GM21423 (cell line): ENCODE measurements around the gene OBP2B.
"Not testable (repeated sequence)": the region's sequence is repeated elsewhere in the genome, so short reads cannot be mapped to it uniquely, and the experiment has no call there.

ENCODE experiments used
- ATAC-seq: cut with Tn5 transposase; IDR thresholded peaks from one replicate; pipeline ENCODE4 v1.9.1; 2021; ENCODE audit warnings: mild to moderate bottlenecking, moderate library complexity; ENCODE audit not compliant: unreplicated experiment

OBP2B gene, protein sequence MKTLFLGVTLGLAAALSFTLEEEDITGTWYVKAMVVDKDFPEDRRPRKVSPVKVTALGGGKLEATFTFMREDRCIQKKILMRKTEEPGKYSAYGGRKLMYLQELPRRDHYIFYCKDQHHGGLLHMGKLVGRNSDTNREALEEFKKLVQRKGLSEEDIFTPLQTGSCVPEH

GRCh38 chr9:133208880-133209300 lies at the start of gene OBP2B:
Gene OBP2B (minus strand): TSS chr9:133209250. CDS start chr9:133209199, 51 bp downstream.
- not testable (repeated sequence) for ATAC-seq

GRCh38 chr9:133258061-133259015 lies 49.3 kb upstream of the OBP2B start:
- ATAC-seq, result no peak

DNA sequence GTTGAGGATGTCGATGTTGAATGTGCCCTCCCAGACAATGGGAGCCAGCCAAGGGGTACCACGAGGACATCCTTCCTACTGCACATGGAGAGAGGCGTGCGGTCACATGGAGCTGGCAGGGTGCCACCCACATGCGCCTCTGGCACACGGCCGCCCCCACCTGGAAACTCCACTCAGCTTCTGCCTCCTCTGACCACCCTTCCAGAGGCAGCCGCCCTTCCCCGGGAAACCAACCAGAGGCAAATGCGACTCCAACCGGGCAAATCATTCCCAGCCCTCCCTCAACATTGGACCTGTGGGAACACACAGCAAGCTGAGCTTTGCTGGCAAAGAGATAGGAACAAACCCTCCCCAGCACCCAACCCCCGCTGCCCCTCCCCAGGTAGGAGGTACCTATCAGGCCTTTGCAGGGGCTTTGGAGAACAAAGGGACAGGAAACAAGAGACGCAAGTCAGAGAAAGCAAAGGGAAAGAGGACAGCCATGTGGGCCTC lies 48.5 kb upstream of the OBP2B start:
- ATAC-seq, result no peak

DNA sequence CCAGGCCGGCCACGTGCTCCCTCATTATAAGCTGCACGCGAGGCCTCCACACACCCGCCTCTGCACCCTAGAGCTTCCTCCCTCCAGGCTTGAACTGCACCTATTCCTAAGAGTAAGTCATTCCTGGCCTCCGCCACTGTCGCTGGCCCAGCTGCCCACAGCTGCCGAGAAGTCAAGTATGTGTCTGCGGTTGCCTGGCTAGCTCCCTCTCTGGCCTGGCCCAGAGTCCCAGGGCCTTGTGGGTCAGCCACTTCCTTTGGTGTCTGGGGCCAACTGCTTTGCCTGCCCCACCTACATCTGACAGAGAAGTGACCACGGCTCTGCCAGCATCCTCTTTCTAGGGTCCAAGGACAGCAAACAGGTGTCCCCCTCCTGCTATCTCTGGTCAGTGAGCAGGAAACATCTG lies 47.6 kb upstream of the OBP2B start:
- ATAC-seq, result no peak

DNA sequence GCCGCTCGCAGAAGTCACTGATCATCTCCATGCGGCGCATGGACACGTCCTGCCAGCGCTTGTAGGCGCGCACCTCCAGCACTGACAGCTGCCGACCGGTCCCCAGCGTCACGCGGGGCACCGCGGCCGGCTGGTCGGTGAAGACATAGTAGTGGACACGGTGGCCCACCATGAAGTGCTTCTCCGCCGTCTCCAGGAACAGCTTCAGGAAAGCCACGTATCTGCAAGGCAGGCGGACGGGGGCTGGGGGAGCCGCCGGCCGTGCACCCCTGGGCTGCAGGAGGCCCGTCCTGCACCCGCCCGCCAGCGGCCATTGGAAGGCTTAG lies 47.0 kb upstream of the OBP2B start:
- no peak for ATAC-seq

DNA sequence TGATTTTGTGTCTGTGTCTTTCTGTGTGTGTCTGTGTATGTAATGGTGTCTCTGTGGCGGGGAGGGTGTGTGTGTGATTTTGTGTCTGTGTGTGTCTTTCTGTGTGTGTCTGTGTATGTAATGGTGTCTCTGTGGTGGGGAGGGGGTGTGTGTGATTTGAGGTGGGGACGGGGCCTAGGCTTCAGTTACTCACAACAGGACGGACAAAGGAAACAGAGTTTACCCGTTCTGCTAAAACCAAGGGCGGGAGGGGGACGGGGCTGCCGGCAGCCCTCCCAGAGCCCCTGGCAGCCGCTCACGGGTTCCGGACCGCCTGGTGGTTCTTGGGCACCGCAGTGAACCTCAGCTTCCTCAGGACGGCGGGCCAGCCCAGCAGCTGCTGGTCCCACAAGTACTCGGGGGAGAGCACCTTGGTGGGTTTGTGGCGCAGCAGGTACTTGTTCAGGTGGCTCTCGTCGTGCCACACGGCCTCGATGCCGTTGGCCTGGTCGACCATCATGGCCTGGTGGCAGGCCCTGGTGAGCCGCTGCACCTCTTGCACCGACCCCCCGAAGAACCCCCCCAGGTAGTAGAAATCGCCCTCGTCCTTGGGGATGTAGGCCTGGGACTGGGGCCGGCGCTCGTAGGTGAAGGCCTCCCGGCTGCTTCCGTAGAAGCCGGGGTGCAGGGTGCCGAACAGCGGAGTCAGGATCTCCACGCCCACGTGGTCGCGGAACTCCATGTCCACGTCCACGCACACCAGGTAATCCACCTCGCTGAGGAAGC lies 46.5 kb upstream of the OBP2B start:
- ATAC-seq, result no peak

GRCh38 chr9:133254471-133254870 lies 45.4 kb upstream of the OBP2B start:
- no peak for ATAC-seq

- no peak for ATAC-seq
These were observed 44.2 kb upstream of the OBP2B start for GRCh38 chr9:133253268-133253667.

DNA sequence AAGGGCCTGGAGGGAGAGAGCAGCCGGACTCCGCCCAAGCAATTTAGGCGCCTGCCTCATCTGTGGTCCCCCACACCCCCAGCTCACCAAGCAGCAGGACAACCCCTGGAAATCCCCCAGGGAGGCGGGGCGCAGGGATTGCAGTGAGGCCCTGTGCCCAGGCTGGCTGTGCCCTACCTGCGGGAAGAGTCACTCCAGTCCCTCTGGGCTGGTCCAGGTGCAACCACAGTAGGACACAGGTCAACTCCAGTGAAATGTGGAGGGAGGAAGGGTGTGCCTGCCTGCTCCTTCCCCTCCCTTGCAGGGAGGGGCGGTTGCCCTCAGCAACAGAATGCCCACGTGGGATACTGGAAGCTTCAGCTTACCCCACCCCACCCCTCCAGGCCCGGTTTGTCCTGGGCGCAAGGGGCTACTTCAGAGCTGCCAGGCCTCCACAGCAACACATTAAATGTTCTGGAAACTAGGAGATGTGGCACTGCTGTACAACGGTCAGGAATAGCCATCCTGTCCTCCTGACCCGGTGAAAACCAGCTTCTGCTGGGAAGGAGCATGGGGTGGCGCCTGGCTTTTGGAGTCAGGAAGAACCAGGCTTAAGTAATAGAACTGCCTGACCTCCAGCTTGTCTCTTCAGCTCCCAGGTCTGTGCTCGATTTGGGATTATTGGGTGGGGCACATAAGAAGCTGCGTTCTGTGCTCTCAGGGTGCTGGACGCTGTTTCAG lies 43.4 kb upstream of the OBP2B start:
- ATAC-seq, result no peak

DNA sequence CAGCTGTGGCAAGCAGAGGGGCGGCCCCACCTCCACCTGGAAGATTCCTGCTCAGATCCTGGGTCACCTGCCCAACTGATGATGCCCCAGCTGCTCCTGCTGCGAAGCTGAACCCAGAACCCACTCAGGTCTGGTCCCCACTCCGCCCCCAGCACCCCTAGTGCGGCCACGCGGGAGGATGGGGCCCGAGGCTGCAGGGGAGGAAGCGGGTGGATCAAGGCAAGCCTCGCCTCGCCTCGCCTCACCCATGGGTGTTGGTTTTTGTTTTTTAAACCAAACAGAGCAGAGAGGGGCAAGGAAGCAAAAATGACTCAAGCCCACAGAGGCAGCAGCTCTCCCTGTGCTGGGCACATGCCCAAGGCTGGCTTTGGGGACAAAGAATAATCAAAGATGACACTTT lies 42.7 kb upstream of the OBP2B start:
- no peak for ATAC-seq

DNA sequence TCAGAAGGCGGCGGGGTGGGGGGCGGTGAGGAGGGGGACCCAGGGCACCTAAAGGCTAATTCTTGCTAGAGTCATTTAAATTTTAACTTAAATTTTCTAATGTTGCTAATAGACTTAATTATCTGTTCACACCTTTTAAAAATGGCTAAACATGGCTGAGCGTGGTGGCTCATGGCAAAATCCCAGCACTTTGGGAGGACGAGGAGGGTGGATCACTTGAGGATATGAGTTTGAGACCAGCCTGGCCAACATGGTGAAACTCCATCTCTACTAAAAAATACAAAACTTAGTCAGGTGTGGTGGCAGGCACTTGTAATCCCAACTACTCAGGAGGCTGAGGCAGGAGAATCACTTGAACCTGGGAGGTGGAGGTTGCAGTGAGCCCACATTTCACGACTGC lies 42.2 kb upstream of the OBP2B start:
- ATAC-seq, result not testable (repeated sequence)

- ATAC-seq, result no peak
These were observed 41.7 kb upstream of the OBP2B start for GRCh38 chr9:133250741-133251170.

DNA sequence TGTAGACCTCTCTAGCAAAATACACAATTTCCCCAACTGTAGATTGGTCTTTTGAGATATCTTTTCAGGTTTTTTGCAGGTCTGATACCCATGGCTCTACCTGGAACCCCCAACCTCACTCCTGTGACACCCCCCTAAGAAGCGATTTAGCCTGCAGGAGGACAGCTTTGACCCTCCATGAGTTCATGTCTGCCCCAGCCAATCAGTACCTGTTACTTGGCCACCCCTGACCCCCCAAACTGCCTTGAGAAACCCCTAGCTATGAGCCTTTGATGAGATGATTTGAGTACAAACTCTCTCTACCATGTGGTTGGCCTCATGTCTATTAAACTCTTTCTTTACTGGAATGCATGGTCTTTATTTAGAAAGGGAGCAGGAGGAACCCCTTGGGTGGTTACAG lies 40.3 kb upstream of the OBP2B start:
- no peak for ATAC-seq

GRCh38 chr9:133248726-133249295 lies 39.8 kb upstream of the OBP2B start:
- ATAC-seq, result no peak

GRCh38 chr9:133247632-133248031 lies 38.6 kb upstream of the OBP2B start:
- ATAC-seq, result no peak

DNA sequence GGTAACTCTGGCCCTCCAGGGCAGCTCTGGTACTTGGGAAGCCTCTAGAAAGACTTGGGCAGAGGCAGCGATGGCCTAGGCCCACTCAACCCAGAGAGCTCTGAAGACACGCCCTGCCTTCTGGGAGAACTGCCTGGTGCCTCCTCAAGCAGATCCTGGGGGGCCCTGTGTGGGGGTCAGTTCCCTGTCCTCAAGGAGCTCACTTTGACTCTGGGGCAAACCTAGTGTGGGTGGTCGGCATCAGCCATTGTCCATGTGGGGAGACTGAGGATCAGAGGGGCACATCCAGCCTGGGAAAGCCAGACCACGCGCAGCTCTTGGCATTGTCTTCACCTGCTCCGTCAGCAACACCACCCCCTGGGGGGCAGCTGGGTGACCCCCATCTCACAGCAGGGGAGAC lies 37.9 kb upstream of the OBP2B start:
- ATAC-seq, result no peak

DNA sequence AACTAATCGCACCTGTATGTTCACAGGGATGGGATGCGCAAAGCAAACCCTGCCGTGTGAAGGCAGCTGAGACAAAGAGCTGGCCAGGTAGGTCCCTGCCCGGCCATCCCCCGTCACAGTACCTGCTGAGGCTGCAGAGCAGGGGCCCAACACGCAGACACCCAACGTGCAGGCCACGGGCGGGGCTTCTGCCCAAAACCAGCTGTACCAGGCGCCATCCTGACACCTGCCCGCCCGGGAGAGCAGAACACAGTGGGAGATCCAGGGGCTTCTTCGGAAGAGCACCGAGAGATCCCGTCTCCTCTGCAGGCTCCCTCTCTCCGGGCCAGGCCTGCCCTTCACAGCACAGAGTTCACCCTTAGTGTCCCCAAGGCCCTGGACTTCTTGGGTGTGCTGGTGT lies 37.5 kb upstream of the OBP2B start:
- no peak for ATAC-seq

- ATAC-seq, result no peak
These were observed 33.9 kb upstream of the OBP2B start for GRCh38 chr9:133242991-133243390.

GRCh38 chr9:133242241-133242640 lies 33.2 kb upstream of the OBP2B start:
- no peak for ATAC-seq

GRCh38 chr9:133239533-133240090 lies 30.6 kb upstream of the OBP2B start:
- no peak for ATAC-seq
